GM18909 (cell line): ENCODE results near the gene FXYD7.

Experiments used
- ATAC-seq: cut with Tn5 transposase; IDR thresholded peaks from one replicate; pipeline ENCODE4 v1.9.1; 2021; ENCODE audit warnings: mild to moderate bottlenecking; ENCODE audit not compliant: unreplicated experiment, poor library complexity

FXYD7 gene

GRCh38 chr19:35160629-35161433 is 17.8 kb downstream of the FXYD7 start:
- no peak for ATAC-seq

GRCh38 chr19:35161434-35161743 is 18.3 kb downstream of the FXYD7 start:
- no peak for ATAC-seq

- no peak for ATAC-seq
Observed at GRCh38 chr19:35162471-35163326, 19.6 kb downstream of the FXYD7 start.

- no peak for ATAC-seq
Observed at GRCh38 chr19:35164418-35164817, 21.4 kb downstream of the FXYD7 start.

GRCh38 chr19:35165200-35166058 is 22.4 kb downstream of the FXYD7 start:
- no peak for ATAC-seq

- ATAC-seq: no peak
Observed at GRCh38 chr19:35166100-35167063, 23.3 kb downstream of the FXYD7 start.

GRCh38 chr19:35167251-35168119 is 24.4 kb downstream of the FXYD7 start:
- ATAC-seq: no peak

- ATAC-seq: no peak
Observed at GRCh38 chr19:35168196-35168595, 25.1 kb downstream of the FXYD7 start.

- ATAC-seq: no peak
Observed at GRCh38 chr19:35169221-35169995, 26.4 kb downstream of the FXYD7 start.

GRCh38 chr19:35170359-35171061 is 27.5 kb downstream of the FXYD7 start:
- no peak for ATAC-seq

- no peak for ATAC-seq
Observed at GRCh38 chr19:35171730-35172129, 28.7 kb downstream of the FXYD7 start.

- ATAC-seq: no peak
Observed at GRCh38 chr19:35174226-35174625, 31.2 kb downstream of the FXYD7 start.

GRCh38 chr19:35176181-35176570 is 33.1 kb downstream of the FXYD7 start:
- ATAC-seq: no peak

- no peak for ATAC-seq
Observed at GRCh38 chr19:35177377-35178274, 34.6 kb downstream of the FXYD7 start.

- no peak for ATAC-seq
Observed at GRCh38 chr19:35178701-35179100, 35.6 kb downstream of the FXYD7 start.

- ATAC-seq: no peak
Observed at GRCh38 chr19:35179830-35180229, 36.8 kb downstream of the FXYD7 start.
